GM18951 (cell line): ENCODE results near the gene CORO2B.

Experiments used
- POLR2A ChIP-seq: IDR thresholded peaks from 4 replicates; pipeline ENCODE4 v1.6.1; 2011; ENCODE audit warnings: mild to moderate bottlenecking; ENCODE audit not compliant: insufficient read length, insufficient read depth; ENCODE audit errors: extremely low read depth
- in situ Hi-C: fragments of 300-500 bp; cut with MboI; formaldehyde crosslinking; loops from one replicate; pipeline ENCODE4 v1.12.0; 2022; ENCODE audit warnings: low sequenced_read_pairs, mixed read lengths, inconsistent platforms; ENCODE audit not compliant: unreplicated experiment

The CORO2B gene

GRCh38 chr15:68558318-68559305 is 20.2 kb upstream of the CORO2B start:
- TF ChIP-seq POLR2A: no peak
- in situ Hi-C loops: loop anchor here (10.0 to 25.0 kb wide), 2 partner anchors 106 to 329 kb away; no protein-coding TSS in a partner anchor

GRCh38 chr15:68559345-68560310 is 19.2 kb upstream of the CORO2B start:
- in situ Hi-C loops: loop anchor here (10.0 to 25.0 kb wide), 2 partner anchors 105 to 328 kb away; no protein-coding TSS in a partner anchor

GRCh38 chr15:68560501-68561113 is 18.2 kb upstream of the CORO2B start:
- TF ChIP-seq POLR2A: no peak
- in situ Hi-C loops: loop anchor here (25.0 kb wide), 1 partner anchor 327 kb away; no protein-coding TSS in a partner anchor

More at GRCh38 chr15:68559345-68560310, 19.2 kb upstream of the CORO2B start:
- no peak for TF ChIP-seq POLR2A

- TF ChIP-seq POLR2A: no peak
- in situ Hi-C loops: loop anchor here (25.0 kb wide), 1 partner anchor 326 kb away; no protein-coding TSS in a partner anchor
Observed at GRCh38 chr15:68561171-68561900, 17.5 kb upstream of the CORO2B start.

- in situ Hi-C loops: loop anchor here (25.0 kb wide), 1 partner anchor 325 kb away; no protein-coding TSS in a partner anchor
- TF ChIP-seq POLR2A: no peak
Observed at GRCh38 chr15:68561901-68562300, 16.9 kb upstream of the CORO2B start.

GRCh38 chr15:68564173-68564572 is 14.6 kb upstream of the CORO2B start:
- in situ Hi-C loops: loop anchor here (25.0 kb wide), 1 partner anchor 323 kb away; no protein-coding TSS in a partner anchor

GRCh38 chr15:68565234-68565633 is 13.6 kb upstream of the CORO2B start:
- in situ Hi-C loops: loop anchor here (25.0 kb wide), 1 partner anchor 322 kb away; no protein-coding TSS in a partner anchor
- TF ChIP-seq POLR2A: no peak

More at GRCh38 chr15:68564173-68564572, 14.6 kb upstream of the CORO2B start:
- TF ChIP-seq POLR2A: no peak

GRCh38 chr15:68565726-68566125 is 13.1 kb upstream of the CORO2B start:
- in situ Hi-C loops: loop anchor here (25.0 kb wide), 1 partner anchor 322 kb away; no protein-coding TSS in a partner anchor

GRCh38 chr15:68566377-68566954 is 12.3 kb upstream of the CORO2B start:
- in situ Hi-C loops: loop anchor here (25.0 kb wide), 1 partner anchor 321 kb away; no protein-coding TSS in a partner anchor
- TF ChIP-seq POLR2A: no peak

More at GRCh38 chr15:68565726-68566125, 13.1 kb upstream of the CORO2B start:
- TF ChIP-seq POLR2A: no peak

- in situ Hi-C loops: loop anchor here (25.0 kb wide), 1 partner anchor 320 kb away; no protein-coding TSS in a partner anchor
- no peak for TF ChIP-seq POLR2A
Observed at GRCh38 chr15:68567345-68567744, 11.4 kb upstream of the CORO2B start.

GRCh38 chr15:68570974-68571373 is 7.8 kb upstream of the CORO2B start:
- no peak for TF ChIP-seq POLR2A
- in situ Hi-C loops: loop anchor here (25.0 kb wide), 1 partner anchor 316 kb away; no protein-coding TSS in a partner anchor
